GM23338 (cell line): ENCODE results near the gene RAB4A. TPM values are rescaled to one million over a fixed set of nuclear protein-coding genes. Genes with fewer than 3 reads are reported as not detected.
A peak's percentile ranks its signal among the peaks of the same experiment; 100 is the strongest.

Experiments used
- ATAC-seq: fragments of 200-7000 bp; cut with Tn5 transposase; 3 replicates; pipeline ENCODE4 v1.9.1; 2020
- DNase-seq: peaks from one replicate; pipeline ENCODE4 v3.0.0-alpha.2; 2015; ENCODE audit warnings: low spot score
- H2AFZ ChIP-seq: fragments of 200-600 bp; sonication (generic); 2 replicates; pipeline ENCODE4 v1.8.0; 2016; ENCODE audit warnings: antibody characterized with exemption, mild to moderate bottlenecking, moderate library complexity
- H3F3A ChIP-seq: fragments of 200-600 bp; sonication (generic); replicated peaks from 2 replicates; pipeline ENCODE4 v1.8.0; 2017; ENCODE audit warnings: antibody characterized with exemption, mixed run types, low read depth
- H3K27ac ChIP-seq: fragments of 200-600 bp; sonication (generic); 2 replicates; pipeline ENCODE4 v1.6.1; 2016; ENCODE audit warnings: low read depth
- H3K27me3 ChIP-seq: fragments of 200-600 bp; sonication (generic); 2 replicates; pipeline ENCODE4 v1.8.0; 2016; ENCODE audit warnings: mild to moderate bottlenecking, mixed run types, moderate library complexity; ENCODE audit not compliant: insufficient read depth
- H3K36me3 ChIP-seq: fragments of 200-600 bp; sonication (generic); 2 replicates; pipeline ENCODE4 v1.8.0; 2016; ENCODE audit warnings: mild to moderate bottlenecking; ENCODE audit not compliant: insufficient read depth
- H3K4me1 ChIP-seq: fragments of 200-600 bp; sonication (generic); 2 replicates; pipeline ENCODE4 v1.8.0; 2016; ENCODE audit warnings: mild to moderate bottlenecking, moderate library complexity; ENCODE audit not compliant: insufficient read depth
- H3K4me2 ChIP-seq: fragments of 200-600 bp; sonication (generic); 2 replicates; pipeline ENCODE4 v1.7.1; 2017; ENCODE audit warnings: mixed run types
- H3K4me3 ChIP-seq: fragments of 200-600 bp; sonication (generic); 2 replicates; pipeline ENCODE4 v1.6.1; 2016; ENCODE audit warnings: mixed run types
- H3K79me2 ChIP-seq: fragments of 200-600 bp; sonication (generic); replicated peaks from 2 replicates; pipeline ENCODE4 v1.8.0; 2017; ENCODE audit warnings: mild to moderate bottlenecking; ENCODE audit not compliant: insufficient read depth
- H3K9me2 ChIP-seq: fragments of 200-600 bp; sonication (generic); 2 replicates; pipeline ENCODE4 v1.8.0; 2017; ENCODE audit not compliant: insufficient read depth
- H4K20me1 ChIP-seq: fragments of 200-600 bp; sonication (generic); replicated peaks from 2 replicates; pipeline ENCODE4 v1.8.0; 2017; ENCODE audit warnings: mild to moderate bottlenecking; ENCODE audit not compliant: insufficient read depth
- H3K27ac Mint-ChIP-seq: 2 replicates; pipeline ENCODE4 v1.8.0; 2020; ENCODE audit warnings: inconsistent platforms, mild to moderate bottlenecking, moderate library complexity, mixed read lengths
- H3K27me3 Mint-ChIP-seq: 3 replicates; pipeline ENCODE4 v1.8.0; 2022; ENCODE audit warnings: low read depth, mild to moderate bottlenecking, moderate library complexity, mixed read lengths, inconsistent platforms; ENCODE audit not compliant: insufficient read depth, poor library complexity
- H3K36me3 Mint-ChIP-seq: 3 replicates; pipeline ENCODE4 v1.8.0; 2021; ENCODE audit warnings: low read depth, mild to moderate bottlenecking, inconsistent platforms, moderate library complexity, mixed read lengths
- H3K4me1 Mint-ChIP-seq: 3 replicates; pipeline ENCODE4 v1.8.0; 2020; ENCODE audit warnings: mild to moderate bottlenecking, inconsistent platforms, mixed read lengths
- H3K4me3 Mint-ChIP-seq: 3 replicates; pipeline ENCODE4 v1.8.0; 2021; ENCODE audit warnings: moderate library complexity, mild to moderate bottlenecking, inconsistent platforms, mixed read lengths
- H3K9me3 Mint-ChIP-seq: 3 replicates; pipeline ENCODE4 v1.8.0; 2020; ENCODE audit warnings: moderate library complexity, mild to moderate bottlenecking, inconsistent platforms, mixed read lengths
- EZH2 ChIP-seq: fragments of 200-600 bp; sonication (generic); IDR thresholded peaks from one replicate; pipeline ENCODE4 v1.8.0; 2017; ENCODE audit warnings: antibody characterized with exemption, mild to moderate bottlenecking, low read depth; ENCODE audit not compliant: unreplicated experiment
- NANOG ChIP-seq: IDR thresholded peaks from 2 replicates; pipeline ENCODE4 v1.6.1; 2016; ENCODE audit warnings: antibody characterized with exemption, borderline replicate concordance
- polyA plus RNA-seq: library from polyadenylated mRNA; unstranded; fragments of >200 nt; fragmentation: Nextera tagmentation; extraction: Ambion mirVana; gene quantifications from 2 replicates; pipeline ENCODE4 v1.2.1, GENCODE V29; 2016
- total RNA-seq: library from RNA; depleted of rRNA; stranded (reverse); fragments of >200 nt; shearing (Covaris generic); gene quantifications from 2 replicates; pipeline ENCODE4 v1.2.3, GENCODE V29; 2014
- TF ChIP-seq, protein P1 (sequence below), 2 experiments: fragments of 200-600 bp in 1 of 2; sonication (generic) in 1 of 2; conservative IDR thresholded peaks; 2 replicates each; pipeline versions ENCODE4 v1.5.1 to v1.6.1; 2016 to 2017; ENCODE audit warnings: antibody characterized with exemption in 2 of 2, low read depth in 2 of 2, mild to moderate bottlenecking in 2 of 2, moderate library complexity in 1 of 2
- TF ChIP-seq, protein P2 (sequence below): IDR thresholded peaks from one replicate; pipeline ENCODE4 v1.6.1; 2018; ENCODE audit warnings: antibody characterized with exemption; ENCODE audit not compliant: unreplicated experiment

RAB4A gene
- total and polyA plus RNA-seq, 2 experiments from 2014 or later: 37.5 to 50.8 TPM

DNA sequence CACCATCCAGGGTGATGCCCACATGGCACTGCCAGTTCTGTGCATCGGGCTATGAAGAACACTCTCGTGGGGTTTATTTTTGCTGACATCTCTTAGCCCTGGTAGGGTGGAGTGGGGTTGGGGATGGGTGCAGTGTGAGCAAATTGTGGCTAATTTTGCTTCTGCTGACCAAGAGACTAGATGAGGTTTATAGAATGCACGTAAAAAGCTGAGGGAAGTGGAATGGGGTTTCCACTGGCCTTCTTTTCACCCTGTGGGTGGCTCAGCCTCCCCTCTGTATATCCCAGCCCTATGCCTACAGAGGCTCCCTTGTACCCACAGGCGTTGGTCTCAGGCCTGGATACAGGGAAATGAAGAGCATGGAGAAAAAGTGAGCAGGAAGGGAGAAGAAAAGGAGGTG is 44.1 kb upstream of the RAB4A start (continued):
- TF ChIP-seq, protein P1, sequence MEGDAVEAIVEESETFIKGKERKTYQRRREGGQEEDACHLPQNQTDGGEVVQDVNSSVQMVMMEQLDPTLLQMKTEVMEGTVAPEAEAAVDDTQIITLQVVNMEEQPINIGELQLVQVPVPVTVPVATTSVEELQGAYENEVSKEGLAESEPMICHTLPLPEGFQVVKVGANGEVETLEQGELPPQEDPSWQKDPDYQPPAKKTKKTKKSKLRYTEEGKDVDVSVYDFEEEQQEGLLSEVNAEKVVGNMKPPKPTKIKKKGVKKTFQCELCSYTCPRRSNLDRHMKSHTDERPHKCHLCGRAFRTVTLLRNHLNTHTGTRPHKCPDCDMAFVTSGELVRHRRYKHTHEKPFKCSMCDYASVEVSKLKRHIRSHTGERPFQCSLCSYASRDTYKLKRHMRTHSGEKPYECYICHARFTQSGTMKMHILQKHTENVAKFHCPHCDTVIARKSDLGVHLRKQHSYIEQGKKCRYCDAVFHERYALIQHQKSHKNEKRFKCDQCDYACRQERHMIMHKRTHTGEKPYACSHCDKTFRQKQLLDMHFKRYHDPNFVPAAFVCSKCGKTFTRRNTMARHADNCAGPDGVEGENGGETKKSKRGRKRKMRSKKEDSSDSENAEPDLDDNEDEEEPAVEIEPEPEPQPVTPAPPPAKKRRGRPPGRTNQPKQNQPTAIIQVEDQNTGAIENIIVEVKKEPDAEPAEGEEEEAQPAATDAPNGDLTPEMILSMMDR (conservative IDR thresholded peaks at IDR 0.05; ENCODE audit: low read depth in 2 of 2): no peak
- TF ChIP-seq EZH2 (no peak), NANOG (no peak)
- TF ChIP-seq, protein P2, sequence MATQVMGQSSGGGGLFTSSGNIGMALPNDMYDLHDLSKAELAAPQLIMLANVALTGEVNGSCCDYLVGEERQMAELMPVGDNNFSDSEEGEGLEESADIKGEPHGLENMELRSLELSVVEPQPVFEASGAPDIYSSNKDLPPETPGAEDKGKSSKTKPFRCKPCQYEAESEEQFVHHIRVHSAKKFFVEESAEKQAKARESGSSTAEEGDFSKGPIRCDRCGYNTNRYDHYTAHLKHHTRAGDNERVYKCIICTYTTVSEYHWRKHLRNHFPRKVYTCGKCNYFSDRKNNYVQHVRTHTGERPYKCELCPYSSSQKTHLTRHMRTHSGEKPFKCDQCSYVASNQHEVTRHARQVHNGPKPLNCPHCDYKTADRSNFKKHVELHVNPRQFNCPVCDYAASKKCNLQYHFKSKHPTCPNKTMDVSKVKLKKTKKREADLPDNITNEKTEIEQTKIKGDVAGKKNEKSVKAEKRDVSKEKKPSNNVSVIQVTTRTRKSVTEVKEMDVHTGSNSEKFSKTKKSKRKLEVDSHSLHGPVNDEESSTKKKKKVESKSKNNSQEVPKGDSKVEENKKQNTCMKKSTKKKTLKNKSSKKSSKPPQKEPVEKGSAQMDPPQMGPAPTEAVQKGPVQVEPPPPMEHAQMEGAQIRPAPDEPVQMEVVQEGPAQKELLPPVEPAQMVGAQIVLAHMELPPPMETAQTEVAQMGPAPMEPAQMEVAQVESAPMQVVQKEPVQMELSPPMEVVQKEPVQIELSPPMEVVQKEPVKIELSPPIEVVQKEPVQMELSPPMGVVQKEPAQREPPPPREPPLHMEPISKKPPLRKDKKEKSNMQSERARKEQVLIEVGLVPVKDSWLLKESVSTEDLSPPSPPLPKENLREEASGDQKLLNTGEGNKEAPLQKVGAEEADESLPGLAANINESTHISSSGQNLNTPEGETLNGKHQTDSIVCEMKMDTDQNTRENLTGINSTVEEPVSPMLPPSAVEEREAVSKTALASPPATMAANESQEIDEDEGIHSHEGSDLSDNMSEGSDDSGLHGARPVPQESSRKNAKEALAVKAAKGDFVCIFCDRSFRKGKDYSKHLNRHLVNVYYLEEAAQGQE: no peak

DNA sequence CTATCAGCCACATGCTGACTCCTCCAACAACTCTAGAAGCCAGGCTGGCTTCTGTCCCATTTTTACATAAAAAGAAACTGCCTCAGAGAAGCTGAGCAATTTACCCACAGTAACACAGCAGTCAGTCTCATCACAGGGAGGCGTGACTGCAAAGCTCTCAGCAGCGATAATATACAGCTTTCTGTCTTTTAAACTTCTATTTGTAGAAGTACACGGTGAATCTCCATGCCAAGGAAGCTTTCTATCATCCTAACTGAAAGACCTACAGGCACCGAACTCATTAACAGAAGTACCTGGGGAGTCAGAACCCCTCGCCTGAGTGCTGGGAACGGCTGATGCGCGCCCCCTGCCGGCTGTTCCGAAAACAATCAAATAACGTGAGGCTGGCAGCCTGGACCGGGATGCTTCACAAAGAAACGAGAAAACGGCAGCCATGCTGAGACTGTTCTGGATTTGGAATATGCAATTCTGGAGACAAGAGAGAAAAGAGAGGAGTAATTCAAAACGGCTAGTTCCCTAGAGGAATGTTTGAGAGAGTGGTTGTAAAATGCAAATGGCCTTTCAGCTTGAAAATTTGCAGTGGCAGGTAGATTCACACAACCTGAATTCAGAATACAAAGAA is 43.5 kb upstream of the RAB4A start:
- Histone ChIP-seq H3K79me2 (no peaks in the 10 kb centered on the region), H3F3A (peaks cover 4% of the 10 kb centered on the region; the same call in 1 of the 2 replicates), H2AFZ (peak overlapping the region; percentile 11; the same call in 1 of the 2 replicates), H3K27ac (peak overlapping the region; percentile 47; the same call in 1 of the 2 replicates), H3K4me2 (no peak overlapping the region), H4K20me1 (no peaks in the 10 kb centered on the region), H3K27me3 (no peaks in the 10 kb centered on the region), H3K36me3 (no peaks in the 10 kb centered on the region), H3K4me1 (peaks cover 35% of the 10 kb centered on the region), H3K4me3 (no peak overlapping the region), H3K9me2 (no peaks in the 10 kb centered on the region)
- H3K4me3 Mint-ChIP-seq: no peak overlapping the region
- H3K4me1 Mint-ChIP-seq: peaks cover 54% of the 10 kb centered on the region
- no peaks in the 10 kb centered on the region for H3K9me3 Mint-ChIP-seq
- DNase-seq (peak; percentile 94), ATAC-seq (peak; percentile 62)
- H3K27ac Mint-ChIP-seq: peak overlapping the region; percentile 23
- no peaks in the 10 kb centered on the region for H3K36me3 Mint-ChIP-seq
- no peak for TF ChIP-seq EZH2
- TF ChIP-seq, protein P1 (conservative IDR thresholded peaks at IDR 0.05; ENCODE audit: low read depth in 2 of 2): peak; percentile 94 to 98
- H3K27me3 Mint-ChIP-seq: peaks cover 12% of the 10 kb centered on the region
